ENCODE results near the gene FYN. TPM values are rescaled to one million over a fixed set of nuclear protein-coding genes. Genes with fewer than 3 reads are reported as not detected.
"Not testable (repeated sequence)": the region's sequence is repeated elsewhere in the genome, so short reads cannot be mapped to it uniquely, and the experiment has no call there.

The FYN gene
- total RNA-seq, 1 experiment from 2014 or later: 18.5 TPM

GRCh38 chr6:111786151-111786550, 87.1 kb downstream of the FYN start:
- H3K9ac ChIP-seq (ENCODE audit: low read length); intact Hi-C loops (cut with micrococcal nuclease); H3K4me2 ChIP-seq (ENCODE audit: low read length); H4K20me1 ChIP-seq (ENCODE audit: insufficient read depth); H3K79me2 ChIP-seq (ENCODE audit: insufficient read depth, low read length); H2AFZ ChIP-seq (ENCODE audit: low read depth, low read length, poor library complexity, severe bottlenecking); ATAC-seq; H3K36me3 ChIP-seq (ENCODE audit: control insufficient read depth in 1 of 2, insufficient read depth in 2 of 2, low read length in 2 of 2); H3K4me3 ChIP-seq (replicated peaks in 1 of 2; ENCODE audit: low read depth in 1 of 2, low read length in 2 of 2); H3K9me2 ChIP-seq (ENCODE audit: insufficient read depth); H3K4me1 ChIP-seq (ENCODE audit: control insufficient read depth in 1 of 2, insufficient read depth in 2 of 2, low read length in 2 of 2); POLR2A ChIA-PET; CTCF ChIA-PET; H3K9me3 ChIP-seq (ENCODE audit: control insufficient read depth in 1 of 2, insufficient read depth in 1 of 2, low read depth in 1 of 2, low read length in 2 of 2); BruUV-seq (replicated peaks); DNase-seq (ENCODE audit: low read depth, low spot score); H3K27ac ChIP-seq (ENCODE audit: low read depth, low read length); RAD21 ChIA-PET (ENCODE audit: low non-redundant PET in 1 of 2, low total read pairs in 2 of 2, uncharacterized antibody in 2 of 2, unreplicated experiment in 2 of 2); H3K27me3 ChIP-seq (ENCODE audit: insufficient read depth, low read length): not testable (repeated sequence)

DNA sequence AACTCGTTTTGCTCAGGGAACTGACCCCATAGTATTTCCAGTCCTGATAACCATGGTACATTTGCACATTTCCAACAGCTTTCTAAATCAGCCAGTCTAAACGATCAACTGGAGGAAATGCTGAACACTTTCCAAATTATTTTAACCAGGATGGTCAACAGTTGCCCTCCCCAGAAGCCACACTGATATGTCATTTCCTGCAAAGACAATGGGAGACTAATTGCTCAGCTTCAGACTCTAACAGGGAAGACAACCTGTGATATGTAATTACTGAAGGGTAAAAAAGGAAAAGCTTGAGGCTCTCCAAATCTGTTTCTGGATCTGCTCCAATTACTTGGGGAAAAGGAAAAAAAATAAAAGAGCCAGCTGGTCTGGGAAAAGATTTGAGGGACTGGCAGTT, 88.8 kb downstream of the FYN start:
- H3K27ac ChIP-seq (ENCODE audit: low read depth, low read length): no peak overlapping the region
- intact Hi-C loops (cut with micrococcal nuclease): no loop called here
- H3K4me2 ChIP-seq (ENCODE audit: low read length): no peak overlapping the region
- POLR2A ChIA-PET: no interaction called here
- no peaks in the 10 kb centered on the region for H3K4me1 ChIP-seq (ENCODE audit: control insufficient read depth in 1 of 2, insufficient read depth in 2 of 2, low read length in 2 of 2)
- H3K9ac ChIP-seq (ENCODE audit: low read length): no peak overlapping the region
- TF ChIP-seq CEBPB (IDR thresholded peaks at IDR 0.05; ENCODE audit: low read depth): no peak
- TF ChIP-seq SRF (IDR thresholded peaks at IDR 0.05; ENCODE audit: low read depth): no peak
- TF ChIP-seq SIN3A (IDR thresholded peaks at IDR 0.05; ENCODE audit: low read depth): no peak
- no peak for TF ChIP-seq POLR2AphosphoS5 (IDR thresholded peaks at IDR 0.05; ENCODE audit: low read depth, low read length)
- no peak for TF ChIP-seq MAX (IDR thresholded peaks at IDR 0.05)
- TF ChIP-seq, protein P1, sequence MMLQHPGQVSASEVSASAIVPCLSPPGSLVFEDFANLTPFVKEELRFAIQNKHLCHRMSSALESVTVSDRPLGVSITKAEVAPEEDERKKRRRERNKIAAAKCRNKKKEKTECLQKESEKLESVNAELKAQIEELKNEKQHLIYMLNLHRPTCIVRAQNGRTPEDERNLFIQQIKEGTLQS (IDR thresholded peaks at IDR 0.05): no peak
- no peak for TF ChIP-seq FOSL1 (IDR thresholded peaks at IDR 0.05; ENCODE audit: low read depth)
- TF ChIP-seq SP1 (IDR thresholded peaks at IDR 0.05; ENCODE audit: low read depth): no peak
- no peak for TF ChIP-seq YY1 (IDR thresholded peaks at IDR 0.05; ENCODE audit: extremely low read depth, insufficient replicate concordance, low read depth, low read length)
- no peak for ATAC-seq
- no peak overlapping the region for H3K4me3 ChIP-seq (replicated peaks in 1 of 2; ENCODE audit: low read depth in 1 of 2, low read length in 2 of 2)
- no peak overlapping the region for H2AFZ ChIP-seq (ENCODE audit: low read depth, low read length, poor library complexity, severe bottlenecking)
- no TSS peak for BruUV-seq (replicated peaks)
- no peaks in the 10 kb centered on the region for H4K20me1 ChIP-seq (ENCODE audit: insufficient read depth)
- no peaks in the 10 kb centered on the region for H3K9me3 ChIP-seq (ENCODE audit: control insufficient read depth in 1 of 2, insufficient read depth in 1 of 2, low read depth in 1 of 2, low read length in 2 of 2)
- H3K79me2 ChIP-seq (ENCODE audit: insufficient read depth, low read length): no peaks in the 10 kb centered on the region
- CTCF ChIA-PET: no interaction called here
- no peaks in the 10 kb centered on the region for H3K9me2 ChIP-seq (ENCODE audit: insufficient read depth)
- RAD21 ChIA-PET (ENCODE audit: low non-redundant PET in 1 of 2, low total read pairs in 2 of 2, uncharacterized antibody in 2 of 2, unreplicated experiment in 2 of 2): no interaction called here
- DNase-seq (ENCODE audit: low read depth, low spot score): no peak
- H3K36me3 ChIP-seq (ENCODE audit: control insufficient read depth in 1 of 2, insufficient read depth in 2 of 2, low read length in 2 of 2): no peaks in the 10 kb centered on the region
- no peaks in the 10 kb centered on the region for H3K27me3 ChIP-seq (ENCODE audit: insufficient read depth, low read length)
